Endothelial cell of umbilical vein (primary cell): ENCODE measurements around the gene ITPR2. TPM values are rescaled to one million over a fixed set of nuclear protein-coding genes. Genes with fewer than 3 reads are reported as not detected.

Experiments
- BruUV-seq: library from RNA; stranded (reverse); fragments of 400-500 nt; replicated peaks from 2 replicates; lab custom pipeline; 2021; lab: Mats Ljungman, UMichigan
- CTCF ChIA-PET: fragments of 300-600, 350-600 bp; sonication (Branson Sonifier 250); formaldehyde crosslinking; loops from one replicate; lab custom pipeline; 2021; ENCODE audit warnings: antibody characterized with exemption, inconsistent platforms; lab: Charles Lee
- POLR2A ChIA-PET: fragments of 300-600, 350-600 bp; sonication (Branson Sonifier 250); formaldehyde crosslinking; loops from one replicate; lab custom pipeline; 2021; ENCODE audit warnings: antibody characterized with exemption, inconsistent platforms; lab: Charles Lee
- DNase-seq: peaks from one replicate; pipeline ENCODE4 v3.0.0-alpha.2; 2011; ENCODE audit warnings: low read depth, low spot score
- FAIRE-seq: peaks from 2 replicates; lab custom pipeline; 2011; peaks lifted over from hg19 to GRCh38; lab: Jason Lieb, UNC
- H2AFZ ChIP-seq: 2 replicates; pipeline ENCODE4 v1.6.0; 2012; ENCODE audit warnings: low read depth, low read length, control low read depth, inconsistent platforms
- H3K27ac ChIP-seq: 2 replicates; pipeline ENCODE4 v1.5.1; 2011; ENCODE audit warnings: low read depth, mild to moderate bottlenecking, control low read depth, low read length, moderate library complexity; ENCODE audit not compliant: insufficient read depth
- H3K27me3 ChIP-seq, 2 experiments: 2 replicates each; pipeline versions ENCODE4 v1.6.0 to v1.6.1; 2011; ENCODE audit warnings: low read length in 2 of 2, mixed read lengths in 1 of 2; ENCODE audit not compliant: control insufficient read depth in 2 of 2, insufficient read depth in 2 of 2
- H3K36me3 ChIP-seq, 2 experiments: 2 replicates in 1 of 2; 3 replicates in 1 of 2; pipeline ENCODE4 v1.5.1; 2011; ENCODE audit warnings: low read length in 2 of 2, mild to moderate bottlenecking in 1 of 2, moderate library complexity in 1 of 2; ENCODE audit not compliant: control insufficient read depth in 2 of 2, insufficient read depth in 2 of 2; ENCODE audit errors: extremely low read depth in 1 of 2
- H3K4me1 ChIP-seq: 3 replicates; pipeline ENCODE4 v1.5.1; 2011; ENCODE audit warnings: mild to moderate bottlenecking, low read length; ENCODE audit not compliant: control insufficient read depth, insufficient read depth; ENCODE audit errors: extremely low read depth
- H3K4me2 ChIP-seq: 2 replicates; pipeline ENCODE4 v1.6.1; 2011; ENCODE audit warnings: low read length, control low read depth, mixed read lengths; ENCODE audit not compliant: insufficient read depth
- H3K4me3 ChIP-seq, 3 experiments: fragments of 200-600 bp in 1 of 3; sonication (generic), shearing (Covaris generic) in 1 of 3; replicated peaks in 1 of 3; 2 replicates each; pipeline ENCODE4 v1.5.1; 2011 to 2016; ENCODE audit warnings: control low read depth in 3 of 3, low read length in 3 of 3, mild to moderate bottlenecking in 2 of 3, inconsistent platforms in 1 of 3, low read depth in 1 of 3, moderate library complexity in 1 of 3; ENCODE audit not compliant: insufficient read depth in 1 of 3
- H3K79me2 ChIP-seq: 2 replicates; pipeline ENCODE4 v1.6.0; 2012; ENCODE audit warnings: low read length, inconsistent platforms; ENCODE audit not compliant: control insufficient read depth, insufficient read depth
- H3K9ac ChIP-seq: replicated peaks from 2 replicates; pipeline ENCODE3; 2011; ENCODE audit warnings: low read length, control low read depth; ENCODE audit not compliant: insufficient read depth; ENCODE audit errors: extremely low read depth
- H3K9me1 ChIP-seq: replicated peaks from 3 replicates; pipeline ENCODE4 v1.6.0; 2011; ENCODE audit warnings: mild to moderate bottlenecking, low read length; ENCODE audit not compliant: control insufficient read depth, insufficient read depth; ENCODE audit errors: extremely low read depth
- H3K9me3 ChIP-seq: replicated peaks from 2 replicates; pipeline ENCODE4 v1.5.1; 2012; ENCODE audit warnings: low read length, inconsistent platforms; ENCODE audit not compliant: control insufficient read depth, insufficient read depth
- H4K20me1 ChIP-seq: replicated peaks from 2 replicates; pipeline ENCODE3; 2011; ENCODE audit warnings: mild to moderate bottlenecking, low read length; ENCODE audit not compliant: control insufficient read depth, insufficient read depth; ENCODE audit errors: extremely low read depth
- EZH2 ChIP-seq: IDR thresholded peaks from 2 replicates; pipeline ENCODE4 v1.6.1; 2012; ENCODE audit warnings: borderline replicate concordance, low read depth, mild to moderate bottlenecking, moderate library complexity, low read length, inconsistent platforms; ENCODE audit not compliant: severe bottlenecking
- FOS ChIP-seq: IDR thresholded peaks from 2 replicates; pipeline ENCODE4 v1.6.1; 2011; ENCODE audit warnings: mild to moderate bottlenecking, low read length, moderate library complexity, borderline replicate concordance; ENCODE audit not compliant: insufficient read depth
- GATA2 ChIP-seq: IDR thresholded peaks from 2 replicates; pipeline ENCODE4 v1.7.0; 2011; ENCODE audit warnings: low read depth, mild to moderate bottlenecking, moderate library complexity, mixed read lengths, low read length; ENCODE audit not compliant: insufficient read length, insufficient read depth
- MYC ChIP-seq: IDR thresholded peaks from one replicate; pipeline ENCODE4 v1.6.1; 2011; ENCODE audit warnings: mild to moderate bottlenecking, low read depth, low read length
- POLR2A ChIP-seq: IDR thresholded peaks from 2 replicates; pipeline ENCODE4 v1.6.1; 2012; ENCODE audit warnings: low read depth, mild to moderate bottlenecking, control low read depth, low read length
- dilution Hi-C: fragments of 300-500 bp; cut with MboI; formaldehyde crosslinking; loops from one replicate; pipeline ENCODE4 v1.15.0; 2019; ENCODE audit warnings: low sequenced_read_pairs; ENCODE audit not compliant: extremely low pct_ligation_motif_present
- intact Hi-C: fragments of 100-400 bp; cut with micrococcal nuclease; formaldehyde crosslinking; loops from one replicate; pipeline ENCODE4 v1.10.0; 2022
- polyA plus RNA-seq, 4 experiments: library from polyadenylated mRNA; depleted of rRNA in 3 of 4; stranded (reverse) in 3 of 4; unstranded in 1 of 4; fragments of >200 nt; gene quantifications; 2 replicates each; pipeline versions ENCODE4 v1.2.1 to v1.2.3, GENCODE V29; 2011 to 2012; ENCODE audit warnings: missing spikeins in 1 of 4
- total RNA-seq: library from RNA; stranded (reverse); gene quantifications from 2 replicates; pipeline ENCODE4 v1.2.3, GENCODE V29; 2021
- TF ChIP-seq, protein P1 (sequence below): IDR thresholded peaks from 2 replicates; pipeline ENCODE4 v1.6.1; 2011; ENCODE audit not compliant: insufficient read depth, insufficient read length

ITPR2 gene
- total and polyA plus RNA-seq, 2 donors (not counting 3 experiments of a cell fraction or from before 2014, with no cell fraction given): 16.2 to 86.8 TPM

DNA sequence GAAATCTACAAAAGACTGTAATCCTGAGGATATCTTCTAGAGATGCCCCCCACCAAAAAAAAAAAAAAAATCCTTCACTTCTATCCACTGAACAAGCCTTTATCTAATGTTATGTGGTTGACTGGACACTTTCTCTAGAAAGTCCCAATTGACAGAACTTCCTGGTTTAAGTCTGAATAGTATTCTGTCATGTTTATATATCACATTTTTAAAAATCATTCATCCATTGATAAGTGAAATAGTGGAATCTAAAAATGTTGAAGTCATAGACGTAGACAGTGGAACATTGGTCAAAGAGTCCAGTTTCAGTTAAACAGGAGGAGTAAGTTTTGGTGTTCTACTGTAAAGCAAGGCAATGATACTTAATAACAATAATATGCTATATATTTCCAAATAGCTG lies 340.6 kb downstream of the ITPR2 start:
- ChIA-PET CTCF (no interaction called here), POLR2A (no interaction called here)
- H3K9me1 ChIP-seq: peaks cover 2% of the 10 kb centered on the region
- no peaks in the 10 kb centered on the region for H3K27me3 ChIP-seq
- no peak for DNase-seq
- BruUV-seq: no TSS peak
- no peaks in the 10 kb centered on the region for H3K9me3 ChIP-seq
- H3K4me1 ChIP-seq: no peaks in the 10 kb centered on the region
- no peak overlapping the region for H3K4me2 ChIP-seq
- no peak for TF ChIP-seq EZH2
- TF ChIP-seq GATA2: no peak
- no peak for TF ChIP-seq FOS
- TF ChIP-seq, protein P1, sequence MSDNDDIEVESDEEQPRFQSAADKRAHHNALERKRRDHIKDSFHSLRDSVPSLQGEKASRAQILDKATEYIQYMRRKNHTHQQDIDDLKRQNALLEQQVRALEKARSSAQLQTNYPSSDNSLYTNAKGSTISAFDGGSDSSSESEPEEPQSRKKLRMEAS: no peak
- TF ChIP-seq POLR2A: no peak
- no peak for TF ChIP-seq MYC
- H3K27ac ChIP-seq: no peak overlapping the region
- no peak for FAIRE-seq
- intact Hi-C loops (no loop called here), dilution Hi-C loops (no loop called here)
- H3K79me2 ChIP-seq: no peaks in the 10 kb centered on the region
- peaks cover 0 to 4% of the 10 kb centered on the region in 2 experiments for H3K36me3 ChIP-seq
- H2AFZ ChIP-seq: no peak overlapping the region
- no peak overlapping the region for H3K4me3 ChIP-seq
- H4K20me1 ChIP-seq: no peaks in the 10 kb centered on the region
- H3K9ac ChIP-seq: no peak overlapping the region

DNA sequence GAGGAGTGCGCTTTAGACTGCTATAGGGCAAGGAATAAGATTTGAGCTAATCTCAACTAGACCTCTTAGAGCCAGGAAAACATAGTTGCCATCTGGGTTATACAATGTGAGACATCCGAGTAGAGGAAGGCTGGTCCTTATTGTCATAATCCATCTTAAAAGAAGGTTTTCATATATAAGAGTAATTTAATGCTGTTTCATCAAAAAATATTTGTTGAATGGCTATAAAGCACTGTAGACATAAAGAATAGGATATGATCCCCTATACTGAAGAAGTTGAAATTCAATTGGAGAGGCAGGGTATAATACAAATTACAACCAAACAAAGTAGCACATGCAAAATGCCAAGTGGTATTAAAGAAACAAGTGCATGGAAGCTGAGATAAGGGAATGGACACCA lies 343.1 kb downstream of the ITPR2 start:
- Histone ChIP-seq H3K79me2 (no peaks in the 10 kb centered on the region), H3K4me3 (no peak overlapping the region), H3K9ac (no peak overlapping the region), H3K9me1 (peaks cover 2% of the 10 kb centered on the region), H4K20me1 (no peaks in the 10 kb centered on the region), H2AFZ (no peak overlapping the region), H3K4me1 (no peaks in the 10 kb centered on the region), H3K27ac (no peak overlapping the region), H3K9me3 (no peaks in the 10 kb centered on the region), H3K4me2 (no peak overlapping the region), H3K36me3 (peaks cover 2 to 4% of the 10 kb centered on the region in 2 experiments), H3K27me3 (no peaks in the 10 kb centered on the region)
- CTCF ChIA-PET: interaction anchor here (1.2 kb wide), 1 partner anchor 14 kb away, joined by 3 read pairs; no protein-coding TSS in a partner anchor
- dilution Hi-C loops (no loop called here), intact Hi-C loops (no loop called here)
- POLR2A ChIA-PET: no interaction called here
- DNase-seq: no peak
- TF ChIP-seq MYC: no peak
- BruUV-seq: no TSS peak
- no peak for FAIRE-seq
